Measurements from ENCODE around the gene ECT2. TPM values are rescaled to one million over a fixed set of nuclear protein-coding genes. Genes with fewer than 3 reads are reported as not detected.

The ECT2 gene
- polyA plus RNA-seq, 3 donors = 2.6 to 3.3 (median 2.7) TPM

GRCh38 chr3:172776049-172776717, 25.7 kb downstream of the ECT2 start:
- intact Hi-C loops (cut with micrococcal nuclease) = no loop called here
- no peaks in the 10 kb centered on the region for H3K4me1 Mint-ChIP-seq
- no peak overlapping the region for H3K9ac ChIP-seq (ENCODE audit: insufficient read depth, low read length, poor library complexity, severe bottlenecking)
- no CpG with 5 or more reads among the region's 5 CpGs for WGBS (ENCODE audit: insufficient coverage)
- peaks cover 57 to 86% of the 10 kb centered on the region in 2 donors for H3K36me3 ChIP-seq (replicated peaks in 1 of 2; ENCODE audit: control insufficient read depth in 1 of 2, insufficient read depth in 2 of 2, low read length in 2 of 2)
- no peak overlapping the region for H2AFZ ChIP-seq (ENCODE audit: insufficient read depth, low read depth, low read length, poor library complexity, severe bottlenecking)
- H3K9me3 ChIP-seq (replicated peaks in 1 of 2; ENCODE audit: control insufficient read depth in 1 of 2, insufficient read depth in 1 of 2, low read length in 2 of 2) = no peaks in the 10 kb centered on the region
- H3K4me3 ChIP-seq (replicated peaks in 1 of 3; ENCODE audit: low read depth in 2 of 3, low read length in 3 of 3) = no peak overlapping the region
- no peaks in the 10 kb centered on the region for H3K27me3 Mint-ChIP-seq (ENCODE audit: low read depth in 3 of 3)
- no peaks in the 10 kb centered on the region for H3K9me3 Mint-ChIP-seq
- H3K27ac Mint-ChIP-seq = no peak overlapping the region
- peak overlapping the region in 1 of 2 donors; percentile 26 for H3K27ac ChIP-seq (ENCODE audit: low read depth in 1 of 2, low read length in 2 of 2)
- H3K4me3 Mint-ChIP-seq = no peak overlapping the region
- H4K20me1 ChIP-seq (ENCODE audit: insufficient read depth, low read length) = no peaks in the 10 kb centered on the region
- no peak overlapping the region for H3K4me2 ChIP-seq (replicated peaks; ENCODE audit: extremely low read depth, low read length, poor library complexity, severe bottlenecking)
- DNase-seq = no peak
- H3K27me3 ChIP-seq (ENCODE audit: control insufficient read depth in 2 of 2, insufficient read depth in 2 of 2, low read length in 2 of 2) = no peaks in the 10 kb centered on the region
- no peaks in the 10 kb centered on the region for H3K79me2 ChIP-seq (ENCODE audit: insufficient read depth, low read length)
- no peak for TF ChIP-seq CTCF (IDR thresholded peaks at IDR 0.05)
- H3K36me3 Mint-ChIP-seq = peaks cover 62 to 81% of the 10 kb centered on the region in 2 donors
- no peaks in the 10 kb centered on the region for H3K4me1 ChIP-seq (ENCODE audit: control insufficient read depth in 1 of 2, insufficient read depth in 2 of 2, low read length in 2 of 2)

- no peaks in the 10 kb centered on the region for H3K9me3 Mint-ChIP-seq
- no peaks in the 10 kb centered on the region for H3K27me3 Mint-ChIP-seq (ENCODE audit: low read depth in 3 of 3)
- H3K36me3 Mint-ChIP-seq = peaks cover 63 to 76% of the 10 kb centered on the region in 2 donors
- H3K9me3 ChIP-seq (replicated peaks in 1 of 2; ENCODE audit: control insufficient read depth in 1 of 2, insufficient read depth in 1 of 2, low read length in 2 of 2) = no peaks in the 10 kb centered on the region
- H3K27me3 ChIP-seq (ENCODE audit: control insufficient read depth in 2 of 2, insufficient read depth in 2 of 2, low read length in 2 of 2) = no peaks in the 10 kb centered on the region
- H3K27ac Mint-ChIP-seq = no peak overlapping the region
- H3K4me1 ChIP-seq (ENCODE audit: control insufficient read depth in 1 of 2, insufficient read depth in 2 of 2, low read length in 2 of 2) = no peaks in the 10 kb centered on the region
- H3K27ac ChIP-seq (ENCODE audit: low read depth in 1 of 2, low read length in 2 of 2) = no peak overlapping the region
- DNase-seq = no peak
- no peaks in the 10 kb centered on the region for H3K79me2 ChIP-seq (ENCODE audit: insufficient read depth, low read length)
- no peak overlapping the region for H3K4me3 Mint-ChIP-seq
- H3K4me1 Mint-ChIP-seq = no peaks in the 10 kb centered on the region
- WGBS (ENCODE audit: insufficient coverage) = no CpG with 5 or more reads among the region's 3 CpGs
- H4K20me1 ChIP-seq (ENCODE audit: insufficient read depth, low read length) = no peaks in the 10 kb centered on the region
- intact Hi-C loops (cut with micrococcal nuclease) = no loop called here
- H3K4me2 ChIP-seq (replicated peaks; ENCODE audit: extremely low read depth, low read length, poor library complexity, severe bottlenecking) = no peak overlapping the region
- no peak overlapping the region for H3K4me3 ChIP-seq (replicated peaks in 1 of 3; ENCODE audit: low read depth in 2 of 3, low read length in 3 of 3)
- no peak overlapping the region for H2AFZ ChIP-seq (ENCODE audit: insufficient read depth, low read depth, low read length, poor library complexity, severe bottlenecking)
- TF ChIP-seq CTCF (IDR thresholded peaks at IDR 0.05) = no peak
- H3K9ac ChIP-seq (ENCODE audit: insufficient read depth, low read length, poor library complexity, severe bottlenecking) = no peak overlapping the region
- peaks cover 55 to 79% of the 10 kb centered on the region in 2 donors for H3K36me3 ChIP-seq (replicated peaks in 1 of 2; ENCODE audit: control insufficient read depth in 1 of 2, insufficient read depth in 2 of 2, low read length in 2 of 2)
Measured at GRCh38 chr3:172777901-172778300, 27.4 kb downstream of the ECT2 start.
